Measurements from ENCODE around the gene SDR9C7. TPM values are rescaled to one million over a fixed set of nuclear protein-coding genes. Genes with fewer than 3 reads are reported as not detected.
"Not testable (repeated sequence)": the region's sequence is repeated elsewhere in the genome, so short reads cannot be mapped to it uniquely, and the experiment has no call there.

Gene SDR9C7
- polyA plus RNA-seq, 1 donor from 2014 or later = not detected

DNA sequence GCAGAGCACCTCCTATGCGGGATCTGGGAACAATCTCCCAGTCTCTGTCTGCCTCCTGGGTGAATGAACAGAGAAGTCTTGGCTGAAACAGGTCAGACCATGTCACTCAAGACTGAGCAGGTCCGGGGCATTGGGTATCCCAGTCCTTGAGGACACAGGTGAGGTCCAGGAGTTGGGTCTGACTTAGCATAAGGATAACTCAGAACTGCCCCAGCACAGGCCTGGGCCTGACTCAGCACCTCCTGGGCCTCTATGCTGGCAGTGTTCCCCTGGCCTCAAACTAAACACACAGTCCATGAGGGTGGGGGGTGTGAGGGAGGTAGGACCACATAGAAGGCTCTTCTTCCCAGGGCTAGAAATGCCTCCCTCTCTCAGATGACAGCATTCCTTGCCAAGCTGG is 1.5 kb upstream of the SDR9C7 start:
- no peak overlapping the region for H3K27ac Mint-ChIP-seq

DNA sequence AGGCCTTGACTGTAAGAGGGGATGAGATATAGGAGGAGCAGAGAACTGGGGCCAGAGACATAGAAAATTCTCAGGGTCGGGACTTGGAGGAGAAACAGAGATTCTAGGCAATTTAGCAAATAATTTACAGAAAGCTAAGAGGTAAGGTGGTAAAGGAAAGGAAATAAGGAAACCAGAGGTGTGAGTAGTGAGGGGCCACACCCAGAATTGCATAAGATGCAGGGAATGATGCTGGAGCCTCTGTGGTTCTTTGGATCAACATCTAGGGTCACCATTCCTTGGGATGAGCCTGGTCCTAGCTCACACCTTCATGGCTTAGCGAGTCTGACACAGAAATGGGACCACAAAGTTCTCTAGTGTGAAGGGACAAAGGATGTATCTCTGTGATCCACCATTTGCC is 949 bp upstream of the SDR9C7 start:
- no peaks in the 10 kb centered on the region for H3K9me3 Mint-ChIP-seq
- H3K27me3 Mint-ChIP-seq = peaks cover 1% of the 10 kb centered on the region
- no peak overlapping the region for H3K4me3 Mint-ChIP-seq
- no peaks in the 10 kb centered on the region for H3K4me1 Mint-ChIP-seq
- H3K27ac Mint-ChIP-seq = no peak overlapping the region
- peaks cover 5% of the 10 kb centered on the region for H3K36me3 Mint-ChIP-seq

More for the DNA sequence above, 1.5 kb upstream of the SDR9C7 start:
- Mint-ChIP-seq H3K4me3 (no peak overlapping the region), H3K36me3 (peaks cover 5% of the 10 kb centered on the region), H3K9me3 (no peaks in the 10 kb centered on the region), H3K4me1 (no peaks in the 10 kb centered on the region), H3K27me3 (peaks cover 1% of the 10 kb centered on the region)

DNA sequence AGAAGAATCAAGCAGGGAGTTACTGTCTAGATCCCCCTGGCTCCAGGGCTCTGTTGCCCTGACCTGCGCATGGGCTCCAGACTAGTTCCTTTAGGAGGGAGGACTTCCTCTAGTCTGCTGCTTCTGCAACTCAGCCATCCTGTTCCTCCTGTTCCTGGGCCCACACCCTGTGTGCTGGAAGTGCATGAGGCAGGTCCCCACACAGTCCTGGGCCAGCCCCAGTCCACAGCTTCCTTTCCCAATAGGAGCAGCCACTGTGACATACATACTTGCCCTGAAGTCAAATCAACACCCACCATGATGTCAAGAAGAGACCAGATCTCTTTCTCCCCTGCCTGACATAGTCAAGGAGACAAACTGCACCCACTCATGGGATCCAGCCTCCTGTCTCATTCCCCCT is 1.3 kb downstream of the SDR9C7 start:
- no peak overlapping the region for H3K27ac Mint-ChIP-seq
- H3K4me3 Mint-ChIP-seq = no peak overlapping the region
- peaks cover 5% of the 10 kb centered on the region for H3K36me3 Mint-ChIP-seq
- peaks cover 3% of the 10 kb centered on the region for H3K27me3 Mint-ChIP-seq
- no peaks in the 10 kb centered on the region for H3K4me1 Mint-ChIP-seq
- no peaks in the 10 kb centered on the region for H3K9me3 Mint-ChIP-seq

DNA sequence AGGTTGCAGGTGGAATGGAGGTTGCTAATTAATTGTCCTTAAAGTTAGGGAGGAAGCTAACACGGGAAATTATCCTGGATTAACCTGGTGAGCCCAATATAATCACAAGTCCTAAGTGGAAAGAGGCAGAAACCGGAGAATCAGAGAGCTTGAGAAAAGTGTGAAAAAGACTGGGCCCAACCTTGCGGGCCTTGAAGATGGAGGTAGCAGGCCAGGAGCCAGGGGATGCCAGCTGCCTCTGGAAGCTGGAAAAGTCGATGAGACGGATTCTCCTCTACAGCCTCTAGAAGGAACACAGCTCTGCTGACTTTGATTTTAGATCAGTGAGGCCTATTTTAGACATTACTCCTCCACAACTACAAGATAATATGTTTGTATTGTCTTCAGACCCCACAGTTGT is 2.1 kb downstream of the SDR9C7 start:
- Mint-ChIP-seq H3K27ac (no peak overlapping the region), H3K36me3 (peaks cover 2% of the 10 kb centered on the region), H3K27me3 (peaks cover 3% of the 10 kb centered on the region), H3K4me1 (no peaks in the 10 kb centered on the region), H3K4me3 (no peak overlapping the region), H3K9me3 (no peaks in the 10 kb centered on the region)

DNA sequence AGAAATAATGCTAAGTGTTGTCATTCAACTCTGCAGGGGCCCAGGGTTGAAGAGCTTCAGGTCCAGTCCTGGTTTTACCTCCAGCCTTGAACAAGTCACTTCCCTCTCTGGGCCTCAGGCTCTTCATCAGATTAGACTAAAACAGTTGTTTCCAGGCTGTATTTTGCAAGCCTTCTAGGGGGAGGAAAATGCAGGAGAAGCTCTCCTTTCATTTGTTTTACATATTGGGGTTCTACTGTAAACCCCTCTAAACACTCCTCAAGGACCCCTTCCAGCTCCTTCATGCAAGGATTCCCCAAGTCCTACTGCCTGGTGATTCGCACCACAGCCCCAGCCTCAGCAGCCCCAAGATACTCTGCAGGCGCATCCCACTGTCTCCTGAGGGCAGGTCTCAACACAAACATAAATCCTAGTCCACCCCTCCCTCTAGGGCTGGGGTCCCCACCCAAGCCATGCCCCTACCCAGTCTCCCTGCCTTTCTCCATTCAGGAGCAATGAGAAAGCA is 2.7 kb downstream of the SDR9C7 start:
- no peak overlapping the region for H3K27ac Mint-ChIP-seq
- no peaks in the 10 kb centered on the region for H3K36me3 Mint-ChIP-seq
- peaks cover 2% of the 10 kb centered on the region for H3K27me3 Mint-ChIP-seq
- H3K4me1 Mint-ChIP-seq = no peaks in the 10 kb centered on the region
- no peaks in the 10 kb centered on the region for H3K9me3 Mint-ChIP-seq
- no peak overlapping the region for H3K4me3 Mint-ChIP-seq

DNA sequence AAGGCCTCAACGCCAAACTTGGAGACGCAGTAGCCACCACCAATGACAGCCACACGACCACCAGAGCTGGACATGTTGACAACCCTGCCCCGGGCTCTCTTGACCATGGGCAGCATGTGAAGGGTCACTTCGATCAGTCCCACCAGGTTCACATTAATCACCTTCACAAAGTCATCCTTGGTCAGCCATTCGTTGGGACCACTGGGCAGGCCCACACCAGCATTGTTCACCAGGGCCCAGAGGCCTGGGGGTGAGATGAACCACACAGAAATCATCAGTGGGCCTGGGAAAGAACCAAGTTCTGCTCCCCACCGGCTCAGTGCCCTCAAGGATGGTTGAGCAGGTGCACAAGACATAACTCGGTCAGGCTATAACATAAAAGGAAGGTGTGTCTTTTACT is 4.0 kb downstream of the SDR9C7 start:
- Mint-ChIP-seq H3K9me3 (no peaks in the 10 kb centered on the region), H3K4me3 (no peak overlapping the region), H3K27me3 (peaks cover 2% of the 10 kb centered on the region), H3K27ac (no peak overlapping the region), H3K36me3 (no peaks in the 10 kb centered on the region), H3K4me1 (no peaks in the 10 kb centered on the region)

DNA sequence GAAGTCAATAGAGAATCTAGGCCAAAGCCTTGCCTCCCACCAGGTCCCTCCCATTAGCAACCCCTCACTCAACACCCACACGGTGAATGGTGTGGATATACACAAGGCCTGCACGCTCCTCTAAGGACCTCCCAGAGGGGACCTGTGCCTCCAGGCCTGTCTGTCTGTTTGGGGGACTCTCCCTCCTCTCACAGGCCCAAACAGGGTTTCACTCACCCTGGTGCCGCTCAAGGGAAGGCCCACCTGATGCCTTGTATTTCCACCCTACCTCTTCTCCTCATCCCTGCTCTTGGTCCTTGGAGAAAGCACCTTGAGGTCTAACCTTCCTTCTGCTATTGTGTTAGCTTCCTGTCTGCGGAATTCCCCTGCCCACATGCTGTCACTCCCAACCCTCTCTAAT is 4.4 kb downstream of the SDR9C7 start:
- Mint-ChIP-seq H3K27ac (no peak overlapping the region), H3K27me3 (peaks cover 2% of the 10 kb centered on the region), H3K4me1 (no peaks in the 10 kb centered on the region)

DNA sequence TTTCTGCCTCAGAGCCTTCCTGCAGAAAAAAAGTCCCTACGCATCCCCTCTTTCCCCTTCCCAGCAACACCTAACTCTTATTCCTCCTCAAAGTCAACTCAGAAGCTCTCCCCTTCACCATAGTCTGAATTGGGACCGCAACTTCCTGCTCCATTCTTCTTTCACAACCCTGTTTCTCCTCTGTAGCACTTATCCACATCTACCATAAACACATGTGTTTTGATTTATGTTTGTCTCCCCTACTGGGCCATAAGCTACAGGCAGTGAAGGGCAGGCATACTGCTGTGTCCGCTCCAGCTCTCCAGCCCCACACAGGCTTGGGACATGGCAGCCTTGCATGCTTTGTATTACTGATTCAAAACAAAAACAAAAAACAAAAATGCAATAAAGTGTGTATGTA is 5.9 kb downstream of the SDR9C7 start:
- Mint-ChIP-seq H3K27me3 (peaks cover 2% of the 10 kb centered on the region), H3K4me3 (no peak overlapping the region), H3K4me1 (no peaks in the 10 kb centered on the region), H3K9me3 (no peaks in the 10 kb centered on the region), H3K36me3 (no peaks in the 10 kb centered on the region), H3K27ac (no peak overlapping the region)

More for the DNA sequence above, 4.4 kb downstream of the SDR9C7 start:
- H3K36me3 Mint-ChIP-seq = no peaks in the 10 kb centered on the region
- H3K4me3 Mint-ChIP-seq = no peak overlapping the region
- no peaks in the 10 kb centered on the region for H3K9me3 Mint-ChIP-seq

DNA sequence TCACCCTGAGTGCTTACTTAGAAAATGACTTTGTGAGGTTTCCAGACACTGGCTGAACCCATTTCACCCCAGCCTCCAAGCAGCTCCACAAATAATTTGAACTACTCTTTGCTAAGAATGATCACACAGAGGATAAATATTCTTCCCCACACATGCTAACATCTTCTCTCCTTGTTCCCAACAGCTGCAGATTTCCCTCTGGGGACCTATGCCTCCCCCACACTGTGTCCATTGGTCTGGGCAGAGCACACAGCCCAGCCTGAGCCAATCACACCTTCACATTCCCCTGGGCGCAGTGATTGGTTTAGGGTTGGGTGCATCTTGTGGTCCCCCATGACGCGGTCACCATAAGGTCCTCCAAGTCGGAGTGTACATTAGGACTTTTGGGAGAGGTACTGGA is 6.9 kb downstream of the SDR9C7 start:
- Mint-ChIP-seq H3K27me3 (peaks cover 2% of the 10 kb centered on the region), H3K36me3 (no peaks in the 10 kb centered on the region), H3K4me1 (no peaks in the 10 kb centered on the region), H3K4me3 (no peak overlapping the region), H3K9me3 (no peaks in the 10 kb centered on the region), H3K27ac (peak overlapping the region in 1 of 3 donors; percentile 39)

DNA sequence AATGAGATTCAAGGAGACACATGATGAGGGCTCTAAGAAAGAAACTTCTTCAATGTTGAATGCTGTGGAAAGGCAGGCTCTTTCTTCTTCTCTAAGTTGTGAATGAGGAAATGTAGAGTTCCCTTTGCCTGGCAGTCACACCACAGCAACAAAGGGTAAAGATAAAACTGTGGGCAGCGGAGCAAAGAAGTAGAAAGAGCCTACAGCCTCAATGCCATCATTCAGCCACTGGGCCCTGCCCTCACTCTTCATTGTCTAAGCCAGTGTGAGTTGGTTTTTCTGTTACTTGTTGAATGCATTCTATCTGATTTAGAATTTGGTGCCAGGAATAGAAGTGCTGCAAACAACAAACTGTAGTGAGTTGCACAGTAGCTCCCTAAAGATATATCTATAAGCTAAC is 12.2 kb downstream of the SDR9C7 start:
- H3K36me3 Mint-ChIP-seq = no peaks in the 10 kb centered on the region
- no peak overlapping the region for H3K4me3 Mint-ChIP-seq
- H3K4me1 Mint-ChIP-seq = no peaks in the 10 kb centered on the region
- H3K27me3 Mint-ChIP-seq = peaks cover 7% of the 10 kb centered on the region
- no peak overlapping the region for H3K27ac Mint-ChIP-seq
- H3K9me3 Mint-ChIP-seq = peaks cover 5 to 17% (median 15%) of the 10 kb centered on the region in 3 donors

DNA sequence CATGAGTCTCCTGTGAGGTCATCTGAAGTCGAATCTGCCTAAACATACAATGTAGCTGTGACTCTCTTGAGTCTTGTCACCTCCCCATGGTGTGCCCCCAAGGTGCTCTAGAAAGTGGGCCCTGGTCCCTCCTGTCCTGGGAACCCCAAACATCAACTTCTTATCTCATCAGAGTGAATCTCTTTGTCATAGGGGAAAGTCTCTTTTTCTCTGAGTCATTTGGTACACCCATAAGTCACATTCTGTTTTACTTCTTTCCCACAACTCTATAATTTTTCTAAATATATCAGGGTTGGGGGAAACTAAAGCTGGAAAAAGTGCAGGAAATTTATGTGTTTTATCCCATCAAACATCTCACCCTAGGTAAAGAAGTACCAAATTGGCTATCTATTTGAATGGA is 12.9 kb downstream of the SDR9C7 start:
- Mint-ChIP-seq H3K36me3 (no peaks in the 10 kb centered on the region), H3K4me3 (no peak overlapping the region), H3K27ac (no peak overlapping the region), H3K4me1 (no peaks in the 10 kb centered on the region), H3K27me3 (peaks cover 12% of the 10 kb centered on the region), H3K9me3 (peaks cover 5 to 17% (median 15%) of the 10 kb centered on the region in 3 donors)

DNA sequence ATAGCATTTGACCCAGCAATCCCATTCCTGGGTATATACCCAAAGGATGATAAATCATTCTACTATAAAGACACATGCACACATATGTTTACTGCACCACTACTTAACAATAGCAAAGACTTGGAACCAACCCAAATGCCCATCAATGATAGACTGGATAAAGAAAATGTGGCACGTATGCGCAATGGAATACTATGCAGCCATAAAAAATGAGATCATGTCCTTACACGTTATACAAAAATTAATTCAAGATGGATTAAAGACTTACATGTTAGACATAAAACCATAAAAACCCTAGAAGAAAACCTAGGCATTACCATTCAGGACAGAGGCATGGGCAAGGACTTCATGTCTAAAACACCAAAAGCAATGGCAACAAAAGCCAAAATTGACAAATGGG is 16.1 kb downstream of the SDR9C7 start:
- not testable (repeated sequence) for H3K27ac Mint-ChIP-seq, H3K4me3 Mint-ChIP-seq, H3K4me1 Mint-ChIP-seq, H3K36me3 Mint-ChIP-seq
- Mint-ChIP-seq H3K9me3 (peaks cover 5 to 17% (median 15%) of the 10 kb centered on the region in 3 donors), H3K27me3 (peaks cover 12% of the 10 kb centered on the region)

DNA sequence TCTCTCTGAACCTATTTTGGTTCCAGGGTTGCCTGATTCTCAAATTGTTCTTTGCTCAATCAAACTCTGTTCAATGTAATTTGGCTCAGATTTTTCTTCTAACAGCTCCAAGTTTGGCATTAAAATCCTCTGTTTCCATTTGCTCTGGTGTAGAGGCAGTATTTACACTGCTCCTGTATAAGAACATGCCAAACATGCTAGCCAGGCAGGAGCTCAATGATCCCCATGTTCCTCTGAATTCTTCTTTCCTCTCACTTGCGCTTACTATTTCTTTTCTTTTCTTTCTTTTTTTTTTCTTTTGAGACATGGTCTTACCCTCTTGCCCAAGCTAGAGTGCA is 17.2 kb downstream of the SDR9C7 start:
- Mint-ChIP-seq H3K36me3 (no peaks in the 10 kb centered on the region), H3K4me1 (no peaks in the 10 kb centered on the region), H3K27ac (no peak overlapping the region), H3K9me3 (peaks cover 5 to 17% (median 15%) of the 10 kb centered on the region in 3 donors), H3K27me3 (peaks cover 14% of the 10 kb centered on the region), H3K4me3 (no peak overlapping the region)

DNA sequence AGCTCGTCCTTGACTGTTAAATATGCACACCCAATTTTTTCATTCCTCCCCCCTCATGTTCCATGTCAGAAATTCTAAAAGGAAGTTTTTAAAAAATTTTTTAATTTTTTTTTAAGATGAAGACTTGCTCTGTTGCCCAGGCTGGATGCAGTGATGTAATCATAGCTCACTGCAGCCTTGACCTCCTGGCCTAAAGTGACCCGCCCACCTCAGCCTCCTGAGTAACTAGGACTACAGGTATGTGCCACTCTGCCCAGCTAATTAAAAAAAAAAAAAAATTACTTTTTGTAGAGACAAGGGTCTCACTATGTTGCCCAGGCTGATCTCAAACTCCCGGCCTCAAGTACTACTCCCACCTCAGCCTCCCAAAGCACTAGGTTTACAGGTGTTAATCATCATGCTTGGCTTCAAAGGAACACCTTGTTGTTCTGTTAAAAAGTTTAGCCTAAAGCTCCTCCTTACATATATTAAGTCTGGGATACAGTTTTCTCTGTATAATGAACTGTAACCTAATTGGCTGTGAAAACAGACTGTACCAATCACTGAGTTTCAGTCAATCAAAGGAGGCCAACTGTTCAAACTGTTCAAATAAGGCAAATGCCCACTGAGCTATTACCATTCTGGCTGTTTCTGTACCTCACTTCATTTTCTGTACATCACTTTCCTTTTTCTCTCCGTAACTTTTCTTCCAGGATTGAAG is 17.8 kb downstream of the SDR9C7 start:
- Mint-ChIP-seq H3K9me3 (peaks cover 5 to 21% (median 16%) of the 10 kb centered on the region in 3 donors), H3K4me3 (no peak overlapping the region), H3K36me3 (no peaks in the 10 kb centered on the region), H3K27me3 (peaks cover 17% of the 10 kb centered on the region), H3K4me1 (no peaks in the 10 kb centered on the region), H3K27ac (no peak overlapping the region)

DNA sequence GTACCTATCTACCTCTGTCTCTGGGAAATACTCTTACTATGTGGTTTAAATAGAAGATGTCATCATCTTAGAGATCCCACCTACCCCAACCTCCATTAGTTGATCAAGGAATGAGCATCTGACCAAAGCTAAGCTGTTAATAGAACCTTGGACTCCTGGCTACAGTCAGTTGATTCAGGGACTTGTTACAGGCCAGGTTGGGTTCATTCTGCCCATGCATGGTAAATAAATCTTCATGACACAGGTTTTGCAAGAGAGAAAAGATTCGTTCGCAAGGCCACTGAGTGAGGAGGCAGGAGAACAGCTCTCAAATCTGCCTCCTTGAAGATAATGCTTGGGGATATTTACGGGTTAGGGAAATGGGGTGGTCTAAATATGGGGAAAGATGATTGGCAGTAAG is 19.5 kb downstream of the SDR9C7 start:
- Mint-ChIP-seq H3K9me3 (peaks cover 2 to 16% (median 13%) of the 10 kb centered on the region in 3 donors), H3K36me3 (no peaks in the 10 kb centered on the region), H3K4me1 (no peaks in the 10 kb centered on the region), H3K27me3 (peaks cover 17% of the 10 kb centered on the region), H3K27ac (no peak overlapping the region), H3K4me3 (no peak overlapping the region)

DNA sequence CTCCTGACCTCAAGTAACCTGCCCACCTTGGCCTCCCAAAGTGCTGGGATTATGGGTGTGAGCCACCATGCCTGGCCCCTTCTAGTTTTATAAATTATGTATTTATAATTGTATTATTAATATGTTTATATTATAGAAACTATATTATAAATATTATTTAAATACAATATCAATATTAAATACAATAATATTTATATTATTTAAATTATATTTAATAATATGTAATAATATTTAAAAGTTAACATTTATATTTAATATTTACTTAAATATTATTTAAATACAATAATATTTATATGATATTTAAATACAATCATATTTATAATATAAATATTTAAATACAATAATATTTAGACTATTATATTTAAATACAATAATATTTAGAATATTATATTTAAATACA is 20.0 kb downstream of the SDR9C7 start:
- Mint-ChIP-seq H3K36me3 (no peaks in the 10 kb centered on the region), H3K9me3 (peaks cover 2 to 17% (median 17%) of the 10 kb centered on the region in 3 donors), H3K4me1 (no peaks in the 10 kb centered on the region), H3K27ac (no peak overlapping the region), H3K27me3 (peaks cover 17% of the 10 kb centered on the region), H3K4me3 (no peak overlapping the region)
